K562 treated with DMSO at 1 percent for 4 hours (cell line): ENCODE results near the gene RFNG. TPM values are rescaled to one million over a fixed set of nuclear protein-coding genes. Genes with fewer than 3 reads are reported as not detected.

ENCODE experiments used
- total RNA-seq: library from RNA; unstranded; fragments of 300-600 nt; gene quantifications from 2 replicates; pipeline ENCODE4 v1.2.3, GENCODE V29; 2022; ENCODE audit not compliant: insufficient read depth

RFNG gene
- 33.4 and 43.0 TPM in 2 replicates for total RNA-seq

GRCh38 chr17:82051776-82052637 is at the start of gene RFNG, which contains the start of gene GPS1:
Gene RFNG, minus strand, starts transcription at chr17:82051811. Its CDS starts 45 bp downstream, at chr17:82051766.
Gene GPS1, plus strand, starts transcription at chr17:82051898. Its CDS starts 34 bp downstream, at chr17:82051932.

GRCh38 chr17:82098169-82098938 is 46.7 kb upstream of the RFNG start, which contains the start of gene FASN:
Gene FASN, minus strand, starts transcription at chr17:82098236. Its CDS starts 1,791 bp downstream, at chr17:82096445.

GRCh38 chr17:82065638-82066303 is 14.2 kb upstream of the RFNG start, which contains the start of gene DUS1L:
Gene DUS1L, minus strand, starts transcription at chr17:82065804. Its CDS starts 745 bp downstream, at chr17:82065059.

GRCh38 chr17:82037092-82037888 is 14.3 kb downstream of the RFNG start, which contains the start of gene DCXR:
Gene DCXR, minus strand, starts transcription at chr17:82037697. Its CDS starts 15 bp downstream, at chr17:82037682.

GRCh38 chr17:82031303-82031884 is 20.2 kb downstream of the RFNG start, which contains the start of gene RAC3:
Gene RAC3, plus strand, starts transcription at chr17:82031678. Its CDS starts 84 bp downstream, at chr17:82031762.

GRCh38 chr17:82022981-82023446 is 28.6 kb downstream of the RFNG start, which contains the start of gene LRRC45:
Gene LRRC45, plus strand, starts transcription at chr17:82023305. Its CDS starts 339 bp downstream, at chr17:82023644.

GRCh38 chr17:82022310-82022980 is 29.2 kb downstream of the RFNG start, which contains the start of gene CENPX:
Gene CENPX, minus strand, starts transcription at chr17:82022878. Its CDS starts 17 bp downstream, at chr17:82022861.

Other genes starting within 250 kb of the RFNG start
- not detected in 2 replicates for gene GCGR, start 247.7 kb downstream of the RFNG start, total RNA-seq
- 105 and 145 TPM in 2 replicates for gene MCRIP1, start 218.5 kb downstream of the RFNG start, total RNA-seq
- gene PPP1R27, start 216.8 kb downstream of the RFNG start, total RNA-seq: 0.64 TPM in 1 of 2 replicates, not detected in the other
- 890 and 899 TPM in 2 replicates for gene P4HB, start 191.3 kb downstream of the RFNG start, total RNA-seq
- 224 and 227 TPM in 2 replicates for gene ARHGDIA, start 180.5 kb downstream of the RFNG start, total RNA-seq
- gene ALYREF, start 160.2 kb downstream of the RFNG start, total RNA-seq: 137 TPM in 2 replicates
- gene ANAPC11, start 160.1 kb downstream of the RFNG start, total RNA-seq: 407 and 464 TPM in 2 replicates
- gene NPB, start 149.6 kb downstream of the RFNG start, total RNA-seq: 5.4 and 6.4 TPM in 2 replicates
- 64.0 and 70.6 TPM in 2 replicates for gene PCYT2, start 140.4 kb downstream of the RFNG start, total RNA-seq
- 39.9 and 50.2 TPM in 2 replicates for gene SIRT7, start 133.6 kb downstream of the RFNG start, total RNA-seq
- gene MAFG, start 124.1 kb downstream of the RFNG start, total RNA-seq: 53.0 and 64.9 TPM in 2 replicates
- gene PYCR1, start 114.5 kb downstream of the RFNG start, total RNA-seq: 323 and 368 TPM in 2 replicates
- gene MYADML2, start 104.6 kb downstream of the RFNG start, total RNA-seq: 0.24 TPM in 1 of 2 replicates, not detected in the other
- gene NOTUM, start 90.6 kb downstream of the RFNG start, total RNA-seq: 8.8 and 9.4 TPM in 2 replicates
- 31.8 and 46.0 TPM in 2 replicates for gene ASPSCR1, start 74.2 kb downstream of the RFNG start, total RNA-seq
- gene CENPX, start 28.9 kb downstream of the RFNG start, total RNA-seq: 145 and 154 TPM in 2 replicates
- gene LRRC45, start 28.5 kb downstream of the RFNG start, total RNA-seq: 10.6 and 11.1 TPM in 2 replicates
- 106 and 109 TPM in 2 replicates for gene RAC3, start 20.1 kb downstream of the RFNG start, total RNA-seq
- 231 and 240 TPM in 2 replicates for gene DCXR, start 14.1 kb downstream of the RFNG start, total RNA-seq
- gene GPS1, start 87 bp upstream of the RFNG start, total RNA-seq: 132 and 142 TPM in 2 replicates
- gene DUS1L, start 14.0 kb upstream of the RFNG start, total RNA-seq: 204 and 216 TPM in 2 replicates
- gene FASN, start 46.4 kb upstream of the RFNG start, total RNA-seq: 146 and 202 TPM in 2 replicates
- 10.3 TPM in 2 replicates for gene CCDC57, start 161.0 kb upstream of the RFNG start, total RNA-seq
- 2.8 and 7.4 TPM in 2 replicates for gene SLC16A3, start 177.2 kb upstream of the RFNG start, total RNA-seq
- 106 and 131 TPM in 2 replicates for gene CSNK1D, start 221.9 kb upstream of the RFNG start, total RNA-seq